Lower lobe of right lung (tissue), 2 donors: ENCODE data around the gene SLC38A10. TPM values are rescaled to one million over a fixed set of nuclear protein-coding genes. Genes with fewer than 3 reads are reported as not detected.

Experiments used
- ATAC-seq, 2 donors: fragments of 200-7000 bp; cut with Tn5 transposase; one replicate each; pipeline ENCODE4 v1.9.1; 2020 to 2022; ENCODE audit warnings: mild to moderate bottlenecking in 2 of 2, moderate library complexity in 2 of 2
- DNase-seq: peaks from one replicate; pipeline ENCODE4 v3.0.0-alpha.2; 2020
- H3K27ac ChIP-seq: fragments of 200-600 bp; one replicate; pipeline ENCODE4 v1.8.0; 2022
- H3K27me3 ChIP-seq: fragments of 200-600 bp; one replicate; pipeline ENCODE4 v1.8.0; 2022; ENCODE audit warnings: low read depth
- H3K36me3 ChIP-seq: fragments of 200-600 bp; one replicate; pipeline ENCODE4 v1.8.0; 2022; ENCODE audit warnings: mild to moderate bottlenecking
- H3K4me1 ChIP-seq: fragments of 200-600 bp; one replicate; pipeline ENCODE4 v1.8.0; 2022
- H3K4me3 ChIP-seq: fragments of 200-600 bp; one replicate; pipeline ENCODE4 v1.8.0; 2022; ENCODE audit warnings: mild to moderate bottlenecking
- H3K9me3 ChIP-seq: fragments of 200-600 bp; one replicate; pipeline ENCODE4 v1.8.0; 2022
- intact Hi-C: fragments of 100-400 bp; cut with DNase I; formaldehyde crosslinking; loops from one replicate; pipeline ENCODE4 v1.11.0; 2022
- total RNA-seq: library from RNA; stranded (reverse); fragmentation: NEBNext Ultra II Directional; extraction: Animal tissue kit (Norgen Biotek cat#: 25700); gene quantifications from one replicate; pipeline ENCODE4 v1.2.1, GENCODE V29; 2021
- TF ChIP-seq, protein P1 (sequence below): fragments of 200-600 bp; IDR thresholded peaks from one replicate; pipeline ENCODE4 v1.8.0; 2022; ENCODE audit warnings: antibody characterized with exemption, mild to moderate bottlenecking
- donor health status: DM: no; HTN: yes; CAD: no; lungs with severe emphysema.

The SLC38A10 gene
- total RNA-seq, 1 donor from 2014 or later = 98.1 TPM

DNA sequence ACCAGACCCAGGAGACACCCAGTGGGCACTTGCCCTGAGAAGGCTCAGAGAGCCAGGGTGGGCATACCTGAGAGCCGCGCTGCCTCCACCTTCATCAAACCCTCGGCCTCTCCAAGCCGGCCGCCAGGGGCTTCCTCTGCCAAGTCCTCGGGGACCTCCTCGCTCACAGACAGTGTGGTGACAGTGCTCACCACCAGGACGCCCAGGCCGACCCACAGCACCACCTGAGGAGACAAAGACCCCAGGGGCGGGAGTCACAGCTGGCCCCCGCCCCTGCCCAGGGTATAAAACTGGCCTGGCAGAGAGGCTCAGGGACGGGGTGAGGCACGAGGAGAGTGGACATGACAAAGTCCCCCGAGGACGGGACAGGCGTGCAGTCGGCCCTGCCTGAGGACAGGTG lies 34.9 kb downstream of the SLC38A10 start:
- Histone ChIP-seq H3K4me1 (peaks cover 13% of the 10 kb centered on the region), H3K27me3 (no peaks in the 10 kb centered on the region), H3K36me3 (peaks cover 83% of the 10 kb centered on the region), H3K9me3 (no peaks in the 10 kb centered on the region), H3K27ac (no peak overlapping the region), H3K4me3 (no peak overlapping the region)
- DNase-seq (no peak), ATAC-seq (no peak)
- TF ChIP-seq, protein P1, sequence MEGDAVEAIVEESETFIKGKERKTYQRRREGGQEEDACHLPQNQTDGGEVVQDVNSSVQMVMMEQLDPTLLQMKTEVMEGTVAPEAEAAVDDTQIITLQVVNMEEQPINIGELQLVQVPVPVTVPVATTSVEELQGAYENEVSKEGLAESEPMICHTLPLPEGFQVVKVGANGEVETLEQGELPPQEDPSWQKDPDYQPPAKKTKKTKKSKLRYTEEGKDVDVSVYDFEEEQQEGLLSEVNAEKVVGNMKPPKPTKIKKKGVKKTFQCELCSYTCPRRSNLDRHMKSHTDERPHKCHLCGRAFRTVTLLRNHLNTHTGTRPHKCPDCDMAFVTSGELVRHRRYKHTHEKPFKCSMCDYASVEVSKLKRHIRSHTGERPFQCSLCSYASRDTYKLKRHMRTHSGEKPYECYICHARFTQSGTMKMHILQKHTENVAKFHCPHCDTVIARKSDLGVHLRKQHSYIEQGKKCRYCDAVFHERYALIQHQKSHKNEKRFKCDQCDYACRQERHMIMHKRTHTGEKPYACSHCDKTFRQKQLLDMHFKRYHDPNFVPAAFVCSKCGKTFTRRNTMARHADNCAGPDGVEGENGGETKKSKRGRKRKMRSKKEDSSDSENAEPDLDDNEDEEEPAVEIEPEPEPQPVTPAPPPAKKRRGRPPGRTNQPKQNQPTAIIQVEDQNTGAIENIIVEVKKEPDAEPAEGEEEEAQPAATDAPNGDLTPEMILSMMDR = no peak
- intact Hi-C loops = no loop called here

DNA sequence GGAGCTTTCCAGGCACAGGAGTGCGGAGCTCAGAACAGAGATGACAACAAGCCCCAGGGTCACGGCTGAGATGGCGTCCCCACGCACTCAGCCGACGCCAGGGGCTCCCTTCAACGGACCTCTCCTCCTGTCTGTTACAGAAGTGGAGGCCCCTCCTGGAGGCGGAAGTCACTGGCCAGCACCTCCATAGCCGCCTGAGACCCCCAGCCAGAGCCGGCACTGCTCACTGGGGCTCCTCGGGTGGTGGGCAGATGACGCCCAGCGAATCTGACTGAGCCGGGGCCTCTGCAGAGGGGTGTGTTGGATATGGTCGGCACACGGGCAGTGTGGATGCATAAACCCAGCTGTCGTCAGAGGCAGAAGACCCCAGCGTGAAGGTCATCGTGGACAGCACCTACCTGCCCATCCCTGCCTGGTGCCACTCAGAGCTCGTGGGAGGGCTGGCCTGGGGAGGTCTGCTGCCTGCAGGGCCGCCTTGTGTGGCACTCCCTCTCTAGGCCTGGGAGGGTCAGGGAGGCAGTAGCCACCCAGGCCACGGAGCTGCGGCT lies 36.0 kb downstream of the SLC38A10 start:
- ATAC-seq = no peak
- no peaks in the 10 kb centered on the region for H3K9me3 ChIP-seq
- TF ChIP-seq, protein P1 = no peak
- H3K27me3 ChIP-seq = no peaks in the 10 kb centered on the region
- H3K27ac ChIP-seq = no peak overlapping the region
- H3K36me3 ChIP-seq = peaks cover 72% of the 10 kb centered on the region
- intact Hi-C loops = no loop called here
- H3K4me1 ChIP-seq = peaks cover 23% of the 10 kb centered on the region
- no peak overlapping the region for H3K4me3 ChIP-seq
- DNase-seq = no peak

DNA sequence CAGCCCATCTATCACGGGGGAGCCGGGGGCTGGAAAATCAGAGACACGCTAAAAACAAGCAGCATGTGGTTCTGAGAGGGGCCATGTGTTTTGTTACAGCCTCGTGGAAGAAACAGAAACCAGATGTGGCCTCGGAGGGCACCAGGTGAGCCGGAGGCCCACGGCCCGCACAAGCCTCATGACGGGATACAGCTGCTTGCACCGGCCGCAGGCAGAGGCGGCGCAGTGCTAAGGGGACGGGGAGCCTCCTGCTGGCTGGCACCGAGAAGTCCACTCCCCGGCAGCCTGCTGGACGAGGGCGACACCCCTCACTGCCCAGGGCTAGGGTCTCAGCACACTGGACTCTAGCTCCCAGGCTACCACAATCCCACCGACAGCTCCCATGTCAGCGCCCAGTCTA lies 36.8 kb downstream of the SLC38A10 start:
- TF ChIP-seq, protein P1 = no peak
- no peaks in the 10 kb centered on the region for H3K9me3 ChIP-seq
- H3K27me3 ChIP-seq = no peaks in the 10 kb centered on the region
- peaks cover 64% of the 10 kb centered on the region for H3K36me3 ChIP-seq
- H3K27ac ChIP-seq = no peak overlapping the region
- DNase-seq = no peak
- intact Hi-C loops = no loop called here
- no peak overlapping the region for H3K4me3 ChIP-seq
- ATAC-seq = no peak
- H3K4me1 ChIP-seq = peaks cover 23% of the 10 kb centered on the region

DNA sequence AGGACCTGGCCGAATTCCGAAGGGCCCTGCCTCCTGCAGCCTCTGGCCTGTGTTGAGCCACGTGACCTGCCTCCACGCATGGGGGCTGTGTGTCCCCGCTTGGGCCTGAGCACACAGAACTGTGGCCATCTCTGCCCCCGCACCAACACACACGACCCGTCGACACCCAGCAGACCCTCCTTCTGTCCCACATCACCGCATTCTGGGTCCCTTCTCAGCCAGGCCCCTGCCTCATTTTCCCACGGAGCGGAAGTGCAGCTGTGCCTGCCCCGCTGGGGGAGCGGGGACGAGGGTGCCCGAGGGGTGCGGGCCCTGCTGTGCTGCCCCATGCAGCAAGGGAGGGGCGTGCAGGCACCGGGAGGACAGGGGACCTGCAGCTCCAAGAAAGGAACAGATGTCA lies 37.6 kb downstream of the SLC38A10 start:
- no peak overlapping the region for H3K27ac ChIP-seq
- no peak overlapping the region for H3K4me3 ChIP-seq
- DNase-seq (no peak), ATAC-seq (no peak)
- peaks cover 23% of the 10 kb centered on the region for H3K4me1 ChIP-seq
- no peaks in the 10 kb centered on the region for H3K27me3 ChIP-seq
- H3K9me3 ChIP-seq = no peaks in the 10 kb centered on the region
- TF ChIP-seq, protein P1 = no peak
- peaks cover 62% of the 10 kb centered on the region for H3K36me3 ChIP-seq
- intact Hi-C loops = no loop called here

DNA sequence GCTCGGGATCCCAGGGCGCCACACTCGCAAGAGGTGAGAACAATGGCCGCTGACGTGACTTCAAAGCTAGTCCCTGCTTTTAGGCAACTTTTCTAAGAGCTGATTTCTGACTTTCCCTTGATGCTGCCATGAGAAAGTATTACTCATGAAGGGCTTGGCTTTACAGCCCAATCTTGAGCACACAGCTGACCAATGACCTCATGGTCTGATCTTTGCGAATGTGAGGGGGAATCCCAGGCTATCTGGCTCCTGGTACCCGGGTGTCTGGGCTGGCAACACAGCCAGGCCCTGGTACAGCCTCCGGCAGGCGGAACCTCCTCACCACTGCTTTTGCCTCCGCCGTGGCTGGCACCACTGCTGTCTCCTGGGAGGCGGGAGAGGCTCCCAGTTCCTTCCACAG lies 38.5 kb downstream of the SLC38A10 start:
- Histone ChIP-seq H3K27me3 (no peaks in the 10 kb centered on the region), H3K9me3 (no peaks in the 10 kb centered on the region), H3K4me3 (no peak overlapping the region), H3K4me1 (peaks cover 23% of the 10 kb centered on the region), H3K27ac (no peak overlapping the region), H3K36me3 (peaks cover 62% of the 10 kb centered on the region)
- TF ChIP-seq, protein P1 = no peak
- DNase-seq (no peak), ATAC-seq (no peak)
- intact Hi-C loops = no loop called here
